Endothelial cell of umbilical vein (primary cell): ENCODE results near the gene TARDBP. TPM values are rescaled to one million over a fixed set of nuclear protein-coding genes. Genes with fewer than 3 reads are reported as not detected.
A peak's percentile ranks its signal among the peaks of the same experiment; 100 is the strongest.

ENCODE experiments used
- BruUV-seq: library from RNA; stranded (reverse); fragments of 400-500 nt; replicated peaks from 2 replicates; lab custom pipeline; 2021; lab: Mats Ljungman, UMichigan
- CTCF ChIA-PET: fragments of 300-600, 350-600 bp; sonication (Branson Sonifier 250); formaldehyde crosslinking; loops from one replicate; lab custom pipeline; 2021; ENCODE audit warnings: antibody characterized with exemption, inconsistent platforms; lab: Charles Lee
- POLR2A ChIA-PET: fragments of 300-600, 350-600 bp; sonication (Branson Sonifier 250); formaldehyde crosslinking; loops from one replicate; lab custom pipeline; 2021; ENCODE audit warnings: antibody characterized with exemption, inconsistent platforms; lab: Charles Lee
- DNase-seq: peaks from one replicate; pipeline ENCODE4 v3.0.0-alpha.2; 2011; ENCODE audit warnings: low read depth, low spot score
- FAIRE-seq: peaks from 2 replicates; lab custom pipeline; 2011; peaks lifted over from hg19 to GRCh38; lab: Jason Lieb, UNC
- H2AFZ ChIP-seq: 2 replicates; pipeline ENCODE4 v1.6.0; 2012; ENCODE audit warnings: low read depth, low read length, control low read depth, inconsistent platforms
- H3K27ac ChIP-seq: 2 replicates; pipeline ENCODE4 v1.5.1; 2011; ENCODE audit warnings: low read depth, mild to moderate bottlenecking, control low read depth, low read length, moderate library complexity; ENCODE audit not compliant: insufficient read depth
- H3K27me3 ChIP-seq, 2 experiments: 2 replicates each; pipeline versions ENCODE4 v1.6.0 to v1.6.1; 2011; ENCODE audit warnings: low read length in 2 of 2, mixed read lengths in 1 of 2; ENCODE audit not compliant: control insufficient read depth in 2 of 2, insufficient read depth in 2 of 2
- H3K36me3 ChIP-seq, 2 experiments: 2 replicates in 1 of 2; 3 replicates in 1 of 2; pipeline ENCODE4 v1.5.1; 2011; ENCODE audit warnings: low read length in 2 of 2, mild to moderate bottlenecking in 1 of 2, moderate library complexity in 1 of 2; ENCODE audit not compliant: control insufficient read depth in 2 of 2, insufficient read depth in 2 of 2; ENCODE audit errors: extremely low read depth in 1 of 2
- H3K4me1 ChIP-seq: 3 replicates; pipeline ENCODE4 v1.5.1; 2011; ENCODE audit warnings: mild to moderate bottlenecking, low read length; ENCODE audit not compliant: control insufficient read depth, insufficient read depth; ENCODE audit errors: extremely low read depth
- H3K4me2 ChIP-seq: 2 replicates; pipeline ENCODE4 v1.6.1; 2011; ENCODE audit warnings: low read length, control low read depth, mixed read lengths; ENCODE audit not compliant: insufficient read depth
- H3K4me3 ChIP-seq, 3 experiments: fragments of 200-600 bp in 1 of 3; sonication (generic), shearing (Covaris generic) in 1 of 3; replicated peaks in 1 of 3; 2 replicates each; pipeline ENCODE4 v1.5.1; 2011 to 2016; ENCODE audit warnings: control low read depth in 3 of 3, low read length in 3 of 3, mild to moderate bottlenecking in 2 of 3, inconsistent platforms in 1 of 3, low read depth in 1 of 3, moderate library complexity in 1 of 3; ENCODE audit not compliant: insufficient read depth in 1 of 3
- H3K79me2 ChIP-seq: 2 replicates; pipeline ENCODE4 v1.6.0; 2012; ENCODE audit warnings: low read length, inconsistent platforms; ENCODE audit not compliant: control insufficient read depth, insufficient read depth
- H3K9ac ChIP-seq: replicated peaks from 2 replicates; pipeline ENCODE3; 2011; ENCODE audit warnings: low read length, control low read depth; ENCODE audit not compliant: insufficient read depth; ENCODE audit errors: extremely low read depth
- H3K9me1 ChIP-seq: replicated peaks from 3 replicates; pipeline ENCODE4 v1.6.0; 2011; ENCODE audit warnings: mild to moderate bottlenecking, low read length; ENCODE audit not compliant: control insufficient read depth, insufficient read depth; ENCODE audit errors: extremely low read depth
- H3K9me3 ChIP-seq: replicated peaks from 2 replicates; pipeline ENCODE4 v1.5.1; 2012; ENCODE audit warnings: low read length, inconsistent platforms; ENCODE audit not compliant: control insufficient read depth, insufficient read depth
- H4K20me1 ChIP-seq: replicated peaks from 2 replicates; pipeline ENCODE3; 2011; ENCODE audit warnings: mild to moderate bottlenecking, low read length; ENCODE audit not compliant: control insufficient read depth, insufficient read depth; ENCODE audit errors: extremely low read depth
- JUN ChIP-seq: IDR thresholded peaks from 2 replicates; pipeline ENCODE4 v1.6.1; 2011; ENCODE audit warnings: borderline replicate concordance, low read depth; ENCODE audit not compliant: insufficient read length, insufficient read depth
- POLR2A ChIP-seq: IDR thresholded peaks from 2 replicates; pipeline ENCODE4 v1.6.1; 2012; ENCODE audit warnings: low read depth, mild to moderate bottlenecking, control low read depth, low read length
- POLR2AphosphoS5 ChIP-seq: IDR thresholded peaks from 2 replicates; pipeline ENCODE4 v1.6.1; 2012; ENCODE audit warnings: low read depth, mild to moderate bottlenecking, control low read depth, low read length, moderate library complexity; ENCODE audit not compliant: insufficient read depth
- dilution Hi-C: fragments of 300-500 bp; cut with MboI; formaldehyde crosslinking; loops from one replicate; pipeline ENCODE4 v1.15.0; 2019; ENCODE audit warnings: low sequenced_read_pairs; ENCODE audit not compliant: extremely low pct_ligation_motif_present
- intact Hi-C: fragments of 100-400 bp; cut with micrococcal nuclease; formaldehyde crosslinking; loops from one replicate; pipeline ENCODE4 v1.10.0; 2022
- polyA plus RNA-seq, 4 experiments: library from polyadenylated mRNA; depleted of rRNA in 3 of 4; stranded (reverse) in 3 of 4; unstranded in 1 of 4; fragments of >200 nt; gene quantifications; 2 replicates each; pipeline versions ENCODE4 v1.2.1 to v1.2.3, GENCODE V29; 2011 to 2012; ENCODE audit warnings: missing spikeins in 1 of 4
- total RNA-seq: library from RNA; stranded (reverse); gene quantifications from 2 replicates; pipeline ENCODE4 v1.2.3, GENCODE V29; 2021

TARDBP gene
- total and polyA plus RNA-seq, 2 donors (not counting 3 experiments of a cell fraction or from before 2014, with no cell fraction given): 106 to 183 TPM

DNA sequence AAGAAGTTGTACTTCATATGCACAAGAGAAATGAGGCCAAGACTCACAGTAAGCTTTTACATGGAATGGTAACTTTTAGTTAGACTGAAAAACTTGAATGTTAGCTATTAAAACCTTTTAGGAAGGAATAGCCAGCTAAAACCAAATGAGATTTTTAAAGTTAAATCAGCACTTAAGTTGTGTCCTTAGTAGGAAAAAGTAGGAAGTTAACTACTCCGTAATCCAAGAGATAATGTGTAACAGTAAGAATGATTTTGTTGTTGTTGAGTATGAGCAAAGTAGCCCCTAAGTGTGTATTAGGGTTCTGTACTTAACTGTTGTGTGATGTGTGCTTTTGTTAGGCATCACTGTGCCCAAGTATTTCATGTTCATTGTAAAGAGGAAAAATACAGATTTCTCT is 13.2 kb downstream of the TARDBP start:
- Histone ChIP-seq H3K9me1 (no peaks in the 10 kb centered on the region), H3K9me3 (no peaks in the 10 kb centered on the region), H2AFZ (no peak overlapping the region), H3K27ac (no peak overlapping the region), H4K20me1 (no peaks in the 10 kb centered on the region), H3K36me3 (peaks cover 31 to 36% of the 10 kb centered on the region in 2 experiments), H3K27me3 (no peaks in the 10 kb centered on the region), H3K4me1 (no peaks in the 10 kb centered on the region), H3K4me2 (no peak overlapping the region), H3K9ac (no peak overlapping the region), H3K4me3 (no peak overlapping the region), H3K79me2 (peaks cover 4% of the 10 kb centered on the region)
- no peak for FAIRE-seq
- DNase-seq: no peak
- ChIA-PET CTCF (interaction anchor here (1.6 kb wide), 1 partner anchor 12 kb away, joined by 3 read pairs; no protein-coding TSS in a partner anchor), POLR2A (no interaction called here)
- TF ChIP-seq POLR2AphosphoS5 (no peak), POLR2A (peak; percentile 28)
- intact Hi-C loops (no loop called here), dilution Hi-C loops (no loop called here)
- BruUV-seq: no TSS peak

DNA sequence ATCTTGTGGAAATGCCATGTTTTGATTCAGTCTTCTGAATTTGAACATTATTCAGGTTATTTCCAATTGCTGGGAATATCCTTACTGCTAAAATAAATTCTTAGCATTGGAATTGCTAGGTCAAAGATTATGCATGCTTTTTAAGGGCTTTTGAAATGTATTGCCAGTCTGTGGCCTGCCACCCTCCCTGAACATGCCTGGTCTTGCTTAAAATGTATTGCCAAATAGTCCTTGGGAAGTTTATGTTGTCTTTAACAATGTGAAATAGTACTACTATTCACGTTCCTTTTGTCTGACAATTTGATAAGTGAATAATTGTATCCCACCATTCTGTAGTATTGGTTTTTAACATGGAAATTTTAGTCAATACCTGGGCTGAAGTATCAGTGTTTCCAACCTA is 13.6 kb downstream of the TARDBP start:
- intact Hi-C loops (no loop called here), dilution Hi-C loops (no loop called here)
- BruUV-seq: no TSS peak
- H3K9ac ChIP-seq: no peak overlapping the region
- ChIA-PET CTCF (no interaction called here), POLR2A (no interaction called here)
- H3K36me3 ChIP-seq: peaks cover 28 to 34% of the 10 kb centered on the region in 2 experiments
- no peaks in the 10 kb centered on the region for H4K20me1 ChIP-seq
- no peaks in the 10 kb centered on the region for H3K4me1 ChIP-seq
- no peaks in the 10 kb centered on the region for H3K9me1 ChIP-seq
- peaks cover 4% of the 10 kb centered on the region for H3K79me2 ChIP-seq
- no peaks in the 10 kb centered on the region for H3K27me3 ChIP-seq
- H3K27ac ChIP-seq: no peak overlapping the region
- DNase-seq (no peak), FAIRE-seq (peak; percentile 40)
- no peak for TF ChIP-seq JUN
- TF ChIP-seq POLR2A: peak; percentile 6
- H3K4me2 ChIP-seq: no peak overlapping the region
- no peak overlapping the region for H2AFZ ChIP-seq
- no peak overlapping the region for H3K4me3 ChIP-seq
- H3K9me3 ChIP-seq: no peaks in the 10 kb centered on the region
